GM20000 (cell line): ENCODE measurements around the gene IGFBP5.

Experiments
- DNase-seq: peaks from one replicate; pipeline ENCODE4 v3.0.0; 2012; ENCODE audit warnings: low spot score
- TF ChIP-seq, protein P1 (sequence below): IDR thresholded peaks from 2 replicates; pipeline ENCODE4 v1.5.1; 2012; ENCODE audit warnings: mild to moderate bottlenecking, control low read depth; ENCODE audit errors: extremely low read depth, missing control alignments

The IGFBP5 gene

DNA sequence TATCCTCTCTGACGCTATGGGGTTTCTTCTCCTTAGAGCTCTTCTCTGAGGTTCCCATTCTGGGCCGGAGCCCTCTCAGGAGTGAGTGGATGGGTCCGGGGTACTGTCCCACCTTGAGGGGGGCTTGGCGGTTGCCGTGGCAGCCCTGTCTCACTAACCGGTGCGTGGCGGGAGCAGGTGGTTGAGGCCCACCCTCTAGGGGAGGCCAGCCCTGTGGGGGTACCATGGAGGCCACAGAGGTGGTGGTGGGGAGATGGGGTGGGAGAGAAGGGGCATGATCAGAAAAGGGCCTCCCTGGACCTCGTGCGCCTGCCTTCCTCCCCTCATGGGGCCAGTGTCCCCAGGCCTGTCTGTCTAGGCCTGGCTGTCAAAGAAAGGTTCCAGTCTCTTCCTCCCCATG lies 22.3 kb downstream of the IGFBP5 start:
- no peak for DNase-seq
- TF ChIP-seq, protein P1, sequence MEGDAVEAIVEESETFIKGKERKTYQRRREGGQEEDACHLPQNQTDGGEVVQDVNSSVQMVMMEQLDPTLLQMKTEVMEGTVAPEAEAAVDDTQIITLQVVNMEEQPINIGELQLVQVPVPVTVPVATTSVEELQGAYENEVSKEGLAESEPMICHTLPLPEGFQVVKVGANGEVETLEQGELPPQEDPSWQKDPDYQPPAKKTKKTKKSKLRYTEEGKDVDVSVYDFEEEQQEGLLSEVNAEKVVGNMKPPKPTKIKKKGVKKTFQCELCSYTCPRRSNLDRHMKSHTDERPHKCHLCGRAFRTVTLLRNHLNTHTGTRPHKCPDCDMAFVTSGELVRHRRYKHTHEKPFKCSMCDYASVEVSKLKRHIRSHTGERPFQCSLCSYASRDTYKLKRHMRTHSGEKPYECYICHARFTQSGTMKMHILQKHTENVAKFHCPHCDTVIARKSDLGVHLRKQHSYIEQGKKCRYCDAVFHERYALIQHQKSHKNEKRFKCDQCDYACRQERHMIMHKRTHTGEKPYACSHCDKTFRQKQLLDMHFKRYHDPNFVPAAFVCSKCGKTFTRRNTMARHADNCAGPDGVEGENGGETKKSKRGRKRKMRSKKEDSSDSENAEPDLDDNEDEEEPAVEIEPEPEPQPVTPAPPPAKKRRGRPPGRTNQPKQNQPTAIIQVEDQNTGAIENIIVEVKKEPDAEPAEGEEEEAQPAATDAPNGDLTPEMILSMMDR = no peak

DNA sequence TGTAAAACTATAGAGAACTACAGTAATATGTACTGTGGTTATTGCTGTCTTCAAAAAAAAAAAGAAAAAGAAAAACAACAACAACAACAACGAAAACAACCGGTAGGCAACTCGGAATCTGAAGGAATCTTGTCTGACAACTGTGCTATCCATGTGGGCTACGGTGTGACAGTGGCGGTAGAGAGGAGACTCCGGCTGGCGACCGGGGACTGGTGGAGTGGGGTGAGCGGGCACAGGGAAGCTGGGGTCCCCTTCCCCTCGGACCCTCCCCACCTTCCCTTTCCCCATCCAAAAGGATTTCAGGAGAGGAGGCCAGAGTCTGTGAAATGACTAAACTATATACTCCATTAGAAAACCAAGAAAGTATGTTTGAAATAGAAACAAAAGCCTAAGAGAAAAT lies 22.9 kb downstream of the IGFBP5 start:
- no peak for DNase-seq
- TF ChIP-seq, protein P1 = no peak

DNA sequence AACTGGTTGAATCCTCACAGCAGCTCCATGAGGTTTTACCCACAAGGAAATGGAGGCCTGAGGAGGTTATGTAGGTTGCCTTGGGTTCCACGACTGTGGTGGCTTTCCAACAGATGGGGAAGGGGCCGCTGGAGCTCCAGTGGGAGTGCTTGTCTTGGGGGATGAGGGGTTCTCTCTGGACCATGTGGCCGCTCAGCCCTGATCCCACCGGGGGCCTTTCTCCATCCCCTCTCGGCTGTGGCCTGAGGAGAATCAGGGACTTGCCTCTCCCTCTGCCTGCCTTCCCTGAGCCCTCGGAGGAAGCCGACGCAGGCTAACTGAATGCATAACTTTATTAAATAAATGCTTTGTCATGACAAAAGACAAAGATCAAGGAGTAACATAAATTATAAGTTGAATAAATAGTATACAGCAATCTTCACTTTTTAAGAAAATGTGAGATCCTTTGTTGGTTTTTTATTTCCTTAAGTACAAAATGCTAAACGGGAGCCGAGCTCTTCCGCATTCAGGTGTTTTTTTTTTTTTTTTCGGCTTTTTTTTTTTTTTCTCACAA lies 23.5 kb downstream of the IGFBP5 start:
- no peak for DNase-seq
- TF ChIP-seq, protein P1 = no peak

DNA sequence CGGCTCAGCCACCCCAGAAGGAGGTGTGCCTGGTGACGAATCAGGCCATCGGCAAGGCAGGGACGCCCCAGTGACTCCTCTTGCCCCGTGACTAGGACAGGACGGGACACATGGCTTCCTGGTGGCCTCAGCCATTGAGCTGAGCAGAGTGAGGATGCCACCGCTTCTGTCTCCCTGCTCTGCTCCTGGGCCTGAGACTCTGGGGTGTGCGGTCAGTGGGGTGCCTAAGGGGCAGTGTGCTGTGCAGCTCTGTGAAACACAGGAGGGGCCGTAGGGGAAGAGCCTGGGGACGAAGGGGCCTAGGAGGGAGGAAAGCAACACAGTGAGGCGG lies 24.3 kb downstream of the IGFBP5 start:
- TF ChIP-seq, protein P1 = no peak
- DNase-seq = no peak

DNA sequence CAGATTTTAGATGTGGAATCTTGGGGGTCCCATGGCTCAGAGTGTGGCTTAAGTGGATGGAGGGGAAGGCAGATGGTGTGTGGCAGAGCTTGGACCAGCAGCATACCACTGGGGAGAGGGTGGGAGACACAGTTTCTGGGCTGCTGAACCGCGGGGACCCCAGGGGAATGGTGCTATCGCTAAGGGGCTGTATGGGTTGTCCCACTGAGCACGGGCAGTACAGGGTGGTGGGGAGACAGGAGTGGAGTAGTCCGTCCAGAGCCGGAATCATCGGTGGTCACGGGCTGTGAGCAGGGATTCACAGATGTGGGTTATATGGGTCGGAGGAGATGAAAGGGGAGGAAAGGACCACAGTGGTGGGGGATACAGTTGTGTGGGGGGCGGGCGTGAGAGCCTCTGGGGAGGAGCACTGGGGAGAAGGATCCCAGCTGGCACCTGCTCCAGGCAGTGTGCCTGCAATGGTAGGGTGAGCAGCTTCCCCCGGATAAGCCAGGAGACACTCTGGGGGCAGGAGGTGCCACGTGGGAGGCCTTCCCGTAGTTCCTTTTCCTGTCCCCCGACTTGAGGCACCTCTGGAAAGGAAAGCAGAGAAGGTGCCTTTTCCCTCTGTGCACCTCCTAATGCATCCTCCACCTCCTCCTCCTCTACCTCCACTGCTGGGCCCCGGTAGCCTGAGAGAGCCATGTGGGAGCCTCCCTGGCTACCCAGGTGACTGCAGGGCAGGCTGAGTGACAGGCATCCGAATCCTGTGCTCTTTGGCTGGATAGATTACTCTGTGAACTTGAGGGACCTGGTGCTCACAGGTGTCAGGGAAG lies 24.9 kb downstream of the IGFBP5 start:
- TF ChIP-seq, protein P1 = no peak
- DNase-seq = no peak

DNA sequence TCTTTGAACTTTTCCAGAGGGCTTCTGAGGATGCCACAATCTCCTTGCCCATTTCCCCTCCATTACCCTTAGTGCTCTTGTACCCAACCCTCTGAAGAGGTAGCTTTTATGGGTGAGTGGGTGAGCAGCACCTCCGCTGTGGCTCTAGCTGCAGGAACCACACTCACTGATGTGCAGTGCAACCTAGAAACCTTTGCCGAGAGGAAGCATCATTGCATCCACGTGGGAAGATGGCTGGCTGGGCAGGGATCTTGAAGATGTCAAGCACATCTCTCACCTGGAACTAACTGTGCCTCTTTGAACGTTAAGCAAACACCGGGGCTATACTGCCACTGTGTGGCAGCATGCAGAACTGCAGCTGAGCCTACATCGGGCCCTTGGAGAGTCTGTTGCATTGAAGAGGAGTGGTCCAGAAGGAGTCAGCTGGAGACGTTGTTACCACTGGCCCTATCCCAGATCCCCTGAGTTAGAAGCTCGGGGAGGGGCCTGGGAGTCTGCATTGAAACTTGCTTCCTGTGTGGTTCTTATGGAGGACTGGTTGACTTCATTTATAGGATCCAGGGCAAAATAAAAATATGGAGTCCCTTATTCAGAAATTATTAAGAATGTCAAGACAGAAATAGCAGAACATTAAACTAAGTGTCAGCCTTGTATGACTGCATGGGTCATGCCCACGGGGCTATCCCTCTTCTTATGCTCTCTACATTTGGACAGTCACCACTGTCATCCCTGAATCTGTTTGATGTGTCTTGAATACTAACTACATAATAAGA lies 28.7 kb downstream of the IGFBP5 start:
- TF ChIP-seq, protein P1 = peak; percentile 100
- DNase-seq = peak; percentile 82

DNA sequence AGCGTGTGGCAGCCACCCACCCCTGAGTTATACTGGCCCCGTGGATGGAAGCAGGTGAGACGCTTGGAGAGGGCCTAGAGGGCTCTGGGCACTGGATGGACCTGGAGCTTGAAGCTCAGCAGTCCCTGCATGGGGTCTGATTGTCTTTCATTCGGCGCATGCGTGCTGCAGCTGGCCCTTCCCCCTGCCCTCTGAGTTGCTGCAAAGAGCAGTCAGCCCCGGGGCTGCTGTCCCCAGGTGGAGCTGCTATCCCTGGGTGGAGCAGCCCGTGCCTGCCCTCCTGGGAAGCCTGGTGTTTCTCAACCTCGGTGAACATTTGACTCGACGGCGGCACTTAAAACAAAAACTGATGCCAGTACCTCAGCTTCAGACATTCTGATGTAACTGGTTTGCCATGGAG lies 29.6 kb downstream of the IGFBP5 start:
- TF ChIP-seq, protein P1 = no peak
- no peak for DNase-seq
